HepG2 (cell line): ENCODE data around the gene RERE. TPM values are rescaled to one million over a fixed set of nuclear protein-coding genes. Genes with fewer than 3 reads are reported as not detected.

Experiments used
- AGO2 ChIP-seq: fragments of 200-400 bp; formaldehyde crosslinking; optimal IDR thresholded peaks from 2 replicates; pipeline ENCODE3; 2017; ENCODE audit warnings: mild to moderate bottlenecking, low read depth, low read length, moderate library complexity
- MTA3 ChIP-seq: sonication (generic); formaldehyde crosslinking; IDR thresholded peaks from 2 replicates; pipeline ENCODE4 v1.4.0; 2020; ENCODE audit warnings: missing genetic modification reagents
- REPIN1 ChIP-seq: sonication (generic); formaldehyde crosslinking; IDR thresholded peaks from 2 replicates; pipeline ENCODE4 v1.8.0; 2022; ENCODE audit warnings: missing genetic modification reagents, low read depth, mild to moderate bottlenecking, borderline replicate concordance
- RFX3 ChIP-seq: IDR thresholded peaks from 2 replicates; pipeline ENCODE4 v1.6.1; 2016; ENCODE audit warnings: missing biosample characterization, missing genetic modification reagents
- SAP130 ChIP-seq: IDR thresholded peaks from 2 replicates; pipeline ENCODE4 v1.6.1; 2016; ENCODE audit warnings: low read depth
- TAF1 ChIP-seq: sonication (generic); formaldehyde crosslinking; IDR thresholded peaks from 2 replicates; pipeline ENCODE4 v1.4.0; 2020; ENCODE audit warnings: missing genetic modification reagents
- TBX2 ChIP-seq: sonication (generic); formaldehyde crosslinking; IDR thresholded peaks from 2 replicates; pipeline ENCODE4 v1.5.0; 2020; ENCODE audit warnings: missing genetic modification reagents, mild to moderate bottlenecking, borderline replicate concordance
- ZMYM2 ChIP-seq: sonication (generic); formaldehyde crosslinking; IDR thresholded peaks from 2 replicates; pipeline ENCODE4 v1.8.0; 2022; ENCODE audit warnings: mild to moderate bottlenecking, missing genetic modification reagents
- ZNF235 ChIP-seq: sonication (generic); formaldehyde crosslinking; IDR thresholded peaks from 2 replicates; pipeline ENCODE4 v1.8.1; 2023; ENCODE audit warnings: mild to moderate bottlenecking, missing genetic modification reagents, borderline replicate concordance
- ZNF572 ChIP-seq: sonication (generic); formaldehyde crosslinking; IDR thresholded peaks from 2 replicates; pipeline ENCODE4 v1.5.1; 2020; ENCODE audit warnings: mild to moderate bottlenecking, missing genetic modification reagents
- ZNF747 ChIP-seq: sonication (generic); formaldehyde crosslinking; IDR thresholded peaks from 2 replicates; pipeline ENCODE4 v1.8.1; 2023; ENCODE audit warnings: missing genetic modification reagents, mild to moderate bottlenecking, borderline replicate concordance
- ZNF788 ChIP-seq: sonication (generic); formaldehyde crosslinking; IDR thresholded peaks from 2 replicates; pipeline ENCODE4 v1.5.0; 2020; ENCODE audit warnings: mild to moderate bottlenecking, missing genetic modification reagents, borderline replicate concordance
- polyA plus RNA-seq, 8 experiments: library from polyadenylated mRNA; depleted of rRNA in 3 of 8; stranded (reverse) in 7 of 8; unstranded in 1 of 8; fragments of >200 nt; fragmentation: Illumina TruSeq in 4 of 8; extraction: Trizol in 4 of 8; gene quantifications; 2 replicates each; pipeline versions ENCODE4 v1.2.1 to v1.2.3, GENCODE V29; 2011 to 2016; ENCODE audit warnings: low read depth in 4 of 8, missing spikeins in 1 of 8, mixed read lengths in 1 of 8; ENCODE audit not compliant: insufficient read depth in 1 of 8
- total RNA-seq, 5 experiments: library from RNA; depleted of rRNA; stranded (reverse); fragments of >200 nt; fragmentation: Illumina TruSeq; extraction: Trizol; gene quantifications; 2 replicates each; pipeline ENCODE4 v1.2.3, GENCODE V29; 2016; ENCODE audit warnings: low read depth in 1 of 5
- TF ChIP-seq, protein P1 (sequence below): sonication (generic); formaldehyde crosslinking; conservative IDR thresholded peaks from 2 replicates; pipeline ENCODE4 v1.4.0; 2020; ENCODE audit warnings: mild to moderate bottlenecking, missing genetic modification reagents, moderate library complexity
- TF ChIP-seq, protein P2 (sequence below): IDR thresholded peaks from 2 replicates; pipeline ENCODE4 v1.6.1; 2018; ENCODE audit warnings: missing genetic modification reagents
- TF ChIP-seq, protein P3 (sequence below): sonication (generic); formaldehyde crosslinking; IDR thresholded peaks from 2 replicates; pipeline ENCODE4 v1.4.0; 2020; ENCODE audit warnings: mild to moderate bottlenecking, missing genetic modification reagents
- TF ChIP-seq, protein P4 (sequence below): IDR thresholded peaks from 2 replicates; pipeline ENCODE4 v1.6.1; 2018; ENCODE audit warnings: missing genetic modification reagents, mild to moderate bottlenecking, missing compliant biosample characterization
- TF ChIP-seq, protein P5 (sequence below): sonication (generic); formaldehyde crosslinking; IDR thresholded peaks from 2 replicates; pipeline ENCODE4 v1.4.0; 2020; ENCODE audit warnings: missing genetic modification reagents

Gene RERE
- total and polyA plus RNA-seq, 2 of the 13 experiments (the other 11 are each of a cell fraction or from before 2014, with no cell fraction given) = 18.3 to 21.9 TPM

DNA sequence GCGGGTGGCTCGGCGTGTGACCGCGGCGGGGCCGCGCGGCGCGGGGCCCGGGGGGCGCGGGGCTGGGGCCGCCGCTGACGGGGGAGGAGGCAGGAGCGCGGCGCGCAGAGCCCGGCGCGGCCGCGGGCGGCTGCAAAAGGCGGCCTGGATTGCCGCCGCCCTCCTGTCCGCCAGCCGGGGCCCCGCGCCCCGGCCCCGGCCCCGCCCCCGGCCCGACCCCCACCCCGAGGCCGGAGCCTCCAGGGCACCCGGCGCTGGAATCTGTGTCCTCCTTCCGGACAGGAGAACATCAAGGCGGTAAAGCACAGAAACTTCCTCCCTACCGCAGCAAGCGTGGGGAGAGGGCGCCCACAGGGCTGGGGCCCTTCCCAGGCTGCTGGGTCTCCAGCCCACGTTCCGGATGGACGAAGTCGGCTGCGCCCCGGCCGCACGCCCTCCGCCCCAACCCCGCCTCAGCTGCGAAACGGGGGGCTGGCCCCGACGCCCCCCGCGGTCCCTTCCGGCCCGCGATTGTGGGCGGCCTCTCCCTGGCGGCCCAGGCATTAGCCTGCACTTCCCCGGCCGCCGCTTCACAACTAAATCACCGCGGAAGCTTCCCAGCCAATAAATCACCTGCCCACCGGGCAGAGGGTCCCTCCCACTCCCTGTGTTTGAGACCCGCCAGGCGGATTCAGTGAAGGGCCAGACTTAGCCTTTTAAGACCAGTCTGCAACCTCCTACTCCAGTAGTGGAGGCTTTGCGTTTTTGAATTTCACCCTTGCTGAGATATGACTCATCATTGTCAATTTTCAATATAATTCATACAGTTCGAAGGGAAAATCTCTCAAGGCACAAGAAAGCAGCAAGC lies 393.5 kb downstream of the RERE start (continued):
- TF ChIP-seq SAP130 = peak; percentile 60
- TF ChIP-seq TAF1 = 0 out of 2 replicates have a peak, but pooled peaks have one; percentile 35
- TF ChIP-seq ZNF572 = no peak
- 0 out of 2 replicates have a peak, but pooled peaks have one; percentile 34 for TF ChIP-seq TBX2 (CRISPR knock-in tag)
- peak; percentile 61 for TF ChIP-seq AGO2
- TF ChIP-seq ZNF788 (CRISPR knock-in tag) = peak; percentile 62; the same call in 1 of the 2 replicates
- no peak for TF ChIP-seq MTA3 (CRISPR knock-in tag)
- peak; percentile 60; the same call in 1 of the 2 replicates for TF ChIP-seq ZMYM2
- TF ChIP-seq ZNF235 (CRISPR knock-in tag) = 0 out of 2 replicates have a peak, but pooled peaks have one; percentile 39
- peak; percentile 62; the same call in 1 of the 2 replicates for TF ChIP-seq ZNF747 (CRISPR knock-in tag)
- TF ChIP-seq, protein P1, sequence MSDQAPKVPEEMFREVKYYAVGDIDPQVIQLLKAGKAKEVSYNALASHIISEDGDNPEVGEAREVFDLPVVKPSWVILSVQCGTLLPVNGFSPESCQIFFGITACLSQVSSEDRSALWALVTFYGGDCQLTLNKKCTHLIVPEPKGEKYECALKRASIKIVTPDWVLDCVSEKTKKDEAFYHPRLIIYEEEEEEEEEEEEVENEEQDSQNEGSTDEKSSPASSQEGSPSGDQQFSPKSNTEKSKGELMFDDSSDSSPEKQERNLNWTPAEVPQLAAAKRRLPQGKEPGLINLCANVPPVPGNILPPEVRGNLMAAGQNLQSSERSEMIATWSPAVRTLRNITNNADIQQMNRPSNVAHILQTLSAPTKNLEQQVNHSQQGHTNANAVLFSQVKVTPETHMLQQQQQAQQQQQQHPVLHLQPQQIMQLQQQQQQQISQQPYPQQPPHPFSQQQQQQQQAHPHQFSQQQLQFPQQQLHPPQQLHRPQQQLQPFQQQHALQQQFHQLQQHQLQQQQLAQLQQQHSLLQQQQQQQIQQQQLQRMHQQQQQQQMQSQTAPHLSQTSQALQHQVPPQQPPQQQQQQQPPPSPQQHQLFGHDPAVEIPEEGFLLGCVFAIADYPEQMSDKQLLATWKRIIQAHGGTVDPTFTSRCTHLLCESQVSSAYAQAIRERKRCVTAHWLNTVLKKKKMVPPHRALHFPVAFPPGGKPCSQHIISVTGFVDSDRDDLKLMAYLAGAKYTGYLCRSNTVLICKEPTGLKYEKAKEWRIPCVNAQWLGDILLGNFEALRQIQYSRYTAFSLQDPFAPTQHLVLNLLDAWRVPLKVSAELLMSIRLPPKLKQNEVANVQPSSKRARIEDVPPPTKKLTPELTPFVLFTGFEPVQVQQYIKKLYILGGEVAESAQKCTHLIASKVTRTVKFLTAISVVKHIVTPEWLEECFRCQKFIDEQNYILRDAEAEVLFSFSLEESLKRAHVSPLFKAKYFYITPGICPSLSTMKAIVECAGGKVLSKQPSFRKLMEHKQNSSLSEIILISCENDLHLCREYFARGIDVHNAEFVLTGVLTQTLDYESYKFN (CRISPR knock-in tag) = 0 out of 2 replicates have a peak, but pooled peaks have one; percentile 11
- TF ChIP-seq, protein P2, sequence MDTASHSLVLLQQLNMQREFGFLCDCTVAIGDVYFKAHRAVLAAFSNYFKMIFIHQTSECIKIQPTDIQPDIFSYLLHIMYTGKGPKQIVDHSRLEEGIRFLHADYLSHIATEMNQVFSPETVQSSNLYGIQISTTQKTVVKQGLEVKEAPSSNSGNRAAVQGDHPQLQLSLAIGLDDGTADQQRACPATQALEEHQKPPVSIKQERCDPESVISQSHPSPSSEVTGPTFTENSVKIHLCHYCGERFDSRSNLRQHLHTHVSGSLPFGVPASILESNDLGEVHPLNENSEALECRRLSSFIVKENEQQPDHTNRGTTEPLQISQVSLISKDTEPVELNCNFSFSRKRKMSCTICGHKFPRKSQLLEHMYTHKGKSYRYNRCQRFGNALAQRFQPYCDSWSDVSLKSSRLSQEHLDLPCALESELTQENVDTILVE (CRISPR knock-in tag) = peak; percentile 38; the same call in 1 of the 2 replicates
- TF ChIP-seq, protein P3, sequence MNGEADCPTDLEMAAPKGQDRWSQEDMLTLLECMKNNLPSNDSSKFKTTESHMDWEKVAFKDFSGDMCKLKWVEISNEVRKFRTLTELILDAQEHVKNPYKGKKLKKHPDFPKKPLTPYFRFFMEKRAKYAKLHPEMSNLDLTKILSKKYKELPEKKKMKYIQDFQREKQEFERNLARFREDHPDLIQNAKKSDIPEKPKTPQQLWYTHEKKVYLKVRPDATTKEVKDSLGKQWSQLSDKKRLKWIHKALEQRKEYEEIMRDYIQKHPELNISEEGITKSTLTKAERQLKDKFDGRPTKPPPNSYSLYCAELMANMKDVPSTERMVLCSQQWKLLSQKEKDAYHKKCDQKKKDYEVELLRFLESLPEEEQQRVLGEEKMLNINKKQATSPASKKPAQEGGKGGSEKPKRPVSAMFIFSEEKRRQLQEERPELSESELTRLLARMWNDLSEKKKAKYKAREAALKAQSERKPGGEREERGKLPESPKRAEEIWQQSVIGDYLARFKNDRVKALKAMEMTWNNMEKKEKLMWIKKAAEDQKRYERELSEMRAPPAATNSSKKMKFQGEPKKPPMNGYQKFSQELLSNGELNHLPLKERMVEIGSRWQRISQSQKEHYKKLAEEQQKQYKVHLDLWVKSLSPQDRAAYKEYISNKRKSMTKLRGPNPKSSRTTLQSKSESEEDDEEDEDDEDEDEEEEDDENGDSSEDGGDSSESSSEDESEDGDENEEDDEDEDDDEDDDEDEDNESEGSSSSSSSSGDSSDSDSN (CRISPR knock-in tag) = peak; percentile 70; the same call in 1 of the 2 replicates
- TF ChIP-seq, protein P4, sequence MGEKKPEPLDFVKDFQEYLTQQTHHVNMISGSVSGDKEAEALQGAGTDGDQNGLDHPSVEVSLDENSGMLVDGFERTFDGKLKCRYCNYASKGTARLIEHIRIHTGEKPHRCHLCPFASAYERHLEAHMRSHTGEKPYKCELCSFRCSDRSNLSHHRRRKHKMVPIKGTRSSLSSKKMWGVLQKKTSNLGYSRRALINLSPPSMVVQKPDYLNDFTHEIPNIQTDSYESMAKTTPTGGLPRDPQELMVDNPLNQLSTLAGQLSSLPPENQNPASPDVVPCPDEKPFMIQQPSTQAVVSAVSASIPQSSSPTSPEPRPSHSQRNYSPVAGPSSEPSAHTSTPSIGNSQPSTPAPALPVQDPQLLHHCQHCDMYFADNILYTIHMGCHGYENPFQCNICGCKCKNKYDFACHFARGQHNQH (CRISPR knock-in tag) = 0 out of 2 replicates have a peak, but pooled peaks have one; percentile 68
- no peak for TF ChIP-seq RFX3 (CRISPR knock-in tag)
- 0 out of 2 replicates have a peak, but pooled peaks have one; percentile 50 for TF ChIP-seq REPIN1 (CRISPR knock-in tag)
- TF ChIP-seq, protein P5, sequence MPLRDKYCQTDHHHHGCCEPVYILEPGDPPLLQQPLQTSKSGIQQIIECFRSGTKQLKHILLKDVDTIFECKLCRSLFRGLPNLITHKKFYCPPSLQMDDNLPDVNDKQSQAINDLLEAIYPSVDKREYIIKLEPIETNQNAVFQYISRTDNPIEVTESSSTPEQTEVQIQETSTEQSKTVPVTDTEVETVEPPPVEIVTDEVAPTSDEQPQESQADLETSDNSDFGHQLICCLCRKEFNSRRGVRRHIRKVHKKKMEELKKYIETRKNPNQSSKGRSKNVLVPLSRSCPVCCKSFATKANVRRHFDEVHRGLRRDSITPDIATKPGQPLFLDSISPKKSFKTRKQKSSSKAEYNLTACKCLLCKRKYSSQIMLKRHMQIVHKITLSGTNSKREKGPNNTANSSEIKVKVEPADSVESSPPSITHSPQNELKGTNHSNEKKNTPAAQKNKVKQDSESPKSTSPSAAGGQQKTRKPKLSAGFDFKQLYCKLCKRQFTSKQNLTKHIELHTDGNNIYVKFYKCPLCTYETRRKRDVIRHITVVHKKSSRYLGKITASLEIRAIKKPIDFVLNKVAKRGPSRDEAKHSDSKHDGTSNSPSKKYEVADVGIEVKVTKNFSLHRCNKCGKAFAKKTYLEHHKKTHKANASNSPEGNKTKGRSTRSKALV (CRISPR knock-in tag) = 0 out of 2 replicates have a peak, but pooled peaks have one; percentile 57
